ENCODE data around the gene DAGLB.
"Not testable (repeated sequence)": the region's sequence is repeated elsewhere in the genome, so short reads cannot be mapped to it uniquely, and the experiment has no call there.

DAGLB gene

GRCh38 chr7:6425948-6426347, 21.8 kb downstream of the DAGLB start:
- DNase-seq: no peak

DNA sequence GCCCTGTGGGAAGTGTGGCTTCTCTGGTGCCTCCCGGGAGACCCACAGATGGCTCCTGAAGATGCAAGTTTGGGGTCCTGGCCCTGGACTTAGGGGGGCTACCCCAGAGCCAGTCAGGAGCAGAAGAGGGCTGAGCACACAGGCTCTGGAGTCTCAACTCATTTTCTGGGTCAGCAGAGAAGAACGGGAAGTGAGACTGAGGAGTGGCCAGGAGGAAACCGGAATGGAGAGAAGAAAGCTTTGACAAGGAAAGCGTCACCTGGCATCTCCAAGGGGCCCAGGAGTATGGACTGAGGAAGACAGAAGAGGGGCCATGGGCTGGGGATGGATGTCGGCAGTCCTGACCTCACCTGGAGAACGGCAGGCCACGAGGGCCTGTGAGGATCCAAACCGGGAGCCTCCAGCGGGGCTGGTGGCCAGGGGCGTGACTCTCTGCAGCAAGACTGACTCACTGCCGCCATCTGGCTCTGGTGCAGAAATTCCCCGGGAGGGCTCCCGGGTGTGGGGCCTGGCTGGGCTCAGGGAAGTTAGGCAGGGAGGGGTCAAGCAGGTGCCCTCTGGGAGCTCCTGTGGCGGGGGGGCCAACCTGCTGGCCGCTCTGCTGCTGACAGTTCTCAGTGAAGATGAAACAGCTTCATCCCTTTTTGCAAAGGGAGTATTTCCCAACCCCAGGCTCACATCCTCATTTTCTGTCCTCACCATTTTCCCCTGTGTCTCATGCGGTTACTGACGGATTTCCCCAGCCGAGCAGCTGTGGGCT, 23.6 kb downstream of the DAGLB start:
- no peak for DNase-seq

- DNase-seq: no peak
Observed at GRCh38 chr7:6422926-6423632, 24.7 kb downstream of the DAGLB start.

GRCh38 chr7:6422095-6422494, 25.7 kb downstream of the DAGLB start:
- no peak for DNase-seq

DNA sequence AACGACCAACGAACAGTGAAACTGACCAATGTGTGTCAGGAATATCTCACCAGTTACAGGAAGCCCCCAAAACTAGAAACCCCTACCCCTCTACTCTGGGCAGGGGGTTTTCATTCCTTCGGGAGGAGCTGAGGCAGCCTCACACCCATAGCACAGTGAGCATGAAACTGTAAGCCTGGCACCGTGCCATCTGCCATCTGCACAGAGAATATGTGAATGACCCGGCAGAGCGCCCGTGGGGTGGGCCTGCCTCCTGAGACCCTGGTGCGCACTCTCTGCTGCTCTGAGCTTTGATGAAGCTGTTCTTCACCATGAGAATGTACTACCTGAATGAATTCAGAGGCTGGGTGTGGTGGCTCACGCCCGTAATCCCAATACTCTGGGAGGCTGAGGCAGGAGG, 27.1 kb downstream of the DAGLB start:
- no peak for DNase-seq

GRCh38 chr7:6419310-6419773, 28.4 kb downstream of the DAGLB start:
- no peak for DNase-seq

GRCh38 chr7:6417408-6417807, 30.3 kb downstream of the DAGLB start:
- DNase-seq: no peak

GRCh38 chr7:6416516-6417145, 31.1 kb downstream of the DAGLB start:
- no peak for DNase-seq

GRCh38 chr7:6413637-6414036, 34.1 kb downstream of the DAGLB start:
- DNase-seq: no peak

GRCh38 chr7:6409944-6410693, 37.6 kb downstream of the DAGLB start:
- DNase-seq: no peak

DNA sequence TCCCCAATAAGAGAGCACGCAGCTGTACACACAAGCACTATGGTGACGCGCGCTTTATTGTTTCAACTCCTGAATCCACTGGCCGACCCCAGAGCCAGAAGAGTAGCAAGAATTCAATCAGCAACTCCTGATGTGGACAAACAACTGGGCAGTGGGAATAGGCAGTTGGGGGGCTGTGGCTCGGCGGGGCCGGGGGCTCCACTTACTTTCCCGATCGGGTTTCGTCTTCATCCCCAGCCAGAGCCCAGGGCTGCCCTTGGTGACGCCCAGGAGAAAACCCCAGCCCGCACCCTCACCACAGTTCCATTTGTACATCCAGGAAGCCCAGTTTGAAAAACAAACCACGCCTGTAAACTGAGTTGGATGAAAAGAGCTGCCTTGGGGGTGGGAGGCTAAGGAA, 38.7 kb downstream of the DAGLB start:
- no peak for DNase-seq

DNA sequence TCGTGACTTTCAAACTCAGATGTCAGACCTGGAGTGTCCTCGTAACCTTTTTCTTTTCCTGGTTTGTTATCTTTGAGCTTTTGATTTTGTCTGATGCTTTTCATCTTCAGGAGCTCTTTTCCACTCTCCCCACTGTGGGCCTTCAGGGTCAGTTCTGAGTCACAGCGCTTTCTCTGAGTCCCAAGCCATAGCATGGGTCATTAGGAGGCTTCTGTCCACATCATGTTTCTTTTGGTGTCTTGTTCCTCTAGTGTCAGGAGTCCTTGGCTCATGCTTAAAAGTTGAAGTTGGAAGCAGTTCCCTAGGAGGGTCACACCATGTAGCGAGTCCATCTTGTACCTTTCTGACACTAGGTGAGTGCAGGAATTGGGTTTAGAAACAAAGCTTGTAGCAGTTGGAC, 40.3 kb downstream of the DAGLB start:
- DNase-seq: no peak

GRCh38 chr7:6406121-6406520, 41.6 kb downstream of the DAGLB start:
- no peak for DNase-seq

GRCh38 chr7:6403907-6404306, 43.8 kb downstream of the DAGLB start:
- no peak for DNase-seq

- DNase-seq: no peak
Observed at GRCh38 chr7:6402741-6403140, 45.0 kb downstream of the DAGLB start.

DNA sequence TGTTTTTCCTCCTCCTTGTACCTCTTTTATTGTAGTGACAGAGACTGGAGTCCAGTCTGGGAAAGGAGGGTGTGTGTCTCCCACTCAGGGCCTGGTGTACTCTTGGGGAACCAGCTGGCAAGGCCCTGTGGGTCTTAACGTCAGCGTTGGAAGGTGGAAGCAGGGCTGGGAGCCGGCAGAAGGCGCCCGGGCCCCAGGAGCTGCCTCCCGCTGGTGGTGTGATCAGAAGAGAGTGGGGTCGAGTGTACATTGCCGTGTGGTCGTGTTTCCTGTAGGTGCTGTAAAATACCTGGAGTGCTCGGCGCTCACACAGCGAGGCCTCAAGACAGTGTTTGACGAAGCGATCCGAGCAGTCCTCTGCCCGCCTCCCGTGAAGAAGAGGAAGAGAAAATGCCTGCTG, 45.7 kb downstream of the DAGLB start:
- DNase-seq: no peak

GRCh38 chr7:6401536-6401935, 46.2 kb downstream of the DAGLB start:
- no peak for DNase-seq

DNA sequence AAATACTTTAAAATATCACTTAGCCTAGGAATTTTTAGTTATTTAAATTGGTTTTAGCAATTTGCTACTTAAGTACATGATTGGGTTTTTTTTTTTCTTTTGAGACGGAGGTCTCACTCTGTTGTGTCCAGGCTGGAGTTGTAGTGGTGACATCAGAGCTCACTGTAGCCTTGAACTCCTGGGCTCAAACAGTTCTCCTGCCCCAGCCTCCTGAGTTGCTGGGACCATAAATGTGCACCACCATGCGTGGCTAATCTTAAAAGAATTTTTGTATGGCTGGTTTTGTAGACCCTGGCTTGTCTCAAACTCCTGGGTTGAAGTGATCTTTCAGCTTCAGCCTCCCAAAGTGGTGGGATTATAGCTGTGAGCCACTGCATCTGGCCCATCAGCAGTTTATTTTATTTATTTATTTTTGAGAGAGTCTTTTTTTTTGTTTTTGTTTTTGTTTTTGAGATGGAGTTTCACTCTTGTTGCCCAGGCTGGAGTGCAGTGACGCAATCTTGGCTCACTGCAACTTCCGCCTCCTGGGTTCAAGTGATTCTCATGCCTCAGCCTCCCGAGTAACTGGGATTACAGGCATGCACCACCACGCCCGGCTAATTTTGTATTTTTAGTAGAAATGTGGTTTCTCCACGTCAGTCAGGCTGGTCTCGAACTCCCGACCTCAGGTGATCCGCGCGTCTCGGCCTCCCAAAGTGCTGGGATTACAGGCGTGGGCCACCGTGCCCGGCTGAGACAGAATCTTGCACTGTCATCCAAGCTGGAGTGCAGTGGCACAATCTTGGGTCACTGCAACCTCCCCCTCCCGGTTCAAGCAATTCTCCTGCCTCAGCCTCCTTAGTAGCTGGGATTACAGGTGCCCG, 47.3 kb downstream of the DAGLB start:
- not testable (repeated sequence) for DNase-seq

DNA sequence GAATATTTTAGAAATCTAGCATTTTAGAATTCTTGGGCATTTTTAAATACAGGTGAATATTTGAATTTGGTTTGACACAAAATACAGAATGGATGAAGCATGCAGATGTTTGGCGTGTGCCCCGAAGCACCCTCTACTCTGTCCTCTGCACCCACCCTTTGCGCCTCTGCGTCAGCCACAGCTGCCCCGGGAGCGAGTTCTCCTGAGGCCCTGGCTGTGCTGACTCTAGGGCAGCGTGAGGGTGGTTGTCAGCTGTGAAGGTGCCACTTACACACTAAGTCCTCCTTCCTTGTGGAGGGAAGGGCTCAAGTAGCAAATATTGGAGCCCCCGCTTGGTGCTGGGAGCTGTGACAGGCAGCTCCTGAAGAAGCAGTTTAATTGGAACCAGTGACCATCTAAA, 48.4 kb downstream of the DAGLB start:
- DNase-seq: no peak

GRCh38 chr7:6398943-6399342, 48.8 kb downstream of the DAGLB start:
- no peak for DNase-seq

DNA sequence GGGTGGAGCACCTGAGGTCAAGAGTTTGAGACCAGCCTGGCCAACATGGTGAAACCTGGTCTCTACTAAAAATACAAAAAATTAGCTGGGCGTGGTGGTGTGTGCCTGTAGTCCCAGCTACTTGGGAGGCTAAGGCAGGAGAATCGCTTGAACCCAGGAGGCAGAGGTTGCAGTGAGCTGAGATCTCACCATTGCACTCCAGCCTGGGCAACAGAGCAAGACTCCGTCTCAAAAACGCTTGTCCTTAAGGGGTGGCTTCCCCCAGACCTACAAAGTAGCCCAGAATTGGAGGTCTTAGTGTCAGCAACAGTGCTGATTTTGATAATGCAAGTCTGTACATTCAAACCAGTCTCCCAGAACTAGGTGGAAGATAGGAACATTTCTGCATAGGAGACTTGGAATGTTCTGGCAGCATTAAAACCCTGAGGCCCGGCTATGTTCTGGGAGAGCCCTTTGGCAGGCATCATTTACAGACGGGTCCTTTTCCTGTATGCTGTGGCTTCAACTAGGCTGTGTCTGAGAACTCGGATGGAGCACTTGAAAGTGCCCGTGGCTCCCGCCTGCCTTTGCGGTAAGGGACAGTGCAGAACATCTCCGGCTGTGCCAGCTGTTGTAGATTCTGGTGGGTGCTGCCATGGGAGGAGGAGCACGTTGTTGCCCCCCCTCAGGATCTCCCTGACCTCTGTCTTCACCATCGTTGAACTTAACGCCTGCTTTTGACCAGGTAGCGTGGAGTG, 49.8 kb downstream of the DAGLB start:
- not testable (repeated sequence) for DNase-seq

Data from activated CD4-positive, alpha-beta T cell treated with anti-CD3 and anti-CD28 coated beads for 48 hours (primary cell).